Measurements from ENCODE around the gene EGLN1.
A peak's percentile ranks its signal among the peaks of the same experiment; 100 is the strongest.

EGLN1 gene

GRCh38 chr1:231364192-231364591, 57.9 kb downstream of the EGLN1 start:
- no peak for TF ChIP-seq CTCF (IDR thresholded peaks at IDR 0.05; ENCODE audit: insufficient read depth, low read length, poor library complexity, severe bottlenecking)
- H3K36me3 ChIP-seq (ENCODE audit: control insufficient read depth, insufficient read depth, low read length): no peaks in the 10 kb centered on the region; the same call in 1 of the 2 replicates
- DNase-seq (ENCODE audit: extremely low read depth, insufficient read length): no peak
- H3K4me3 ChIP-seq (replicated peaks; ENCODE audit: low read depth, low read length): no peak overlapping the region
- no peaks in the 10 kb centered on the region for H3K27me3 ChIP-seq (replicated peaks; ENCODE audit: control insufficient read depth, insufficient read depth, low read length)

GRCh38 chr1:231363624-231364023, 58.5 kb downstream of the EGLN1 start:
- Histone ChIP-seq H3K27me3 (replicated peaks; ENCODE audit: control insufficient read depth, insufficient read depth, low read length) (no peaks in the 10 kb centered on the region), H3K36me3 (ENCODE audit: control insufficient read depth, insufficient read depth, low read length) (no peaks in the 10 kb centered on the region; the same call in 1 of the 2 replicates), H3K4me3 (replicated peaks; ENCODE audit: low read depth, low read length) (no peak overlapping the region)
- TF ChIP-seq CTCF (IDR thresholded peaks at IDR 0.05; ENCODE audit: insufficient read depth, low read length, poor library complexity, severe bottlenecking): no peak
- DNase-seq (ENCODE audit: extremely low read depth, insufficient read length): no peak

GRCh38 chr1:231362325-231362724, 59.8 kb downstream of the EGLN1 start:
- TF ChIP-seq CTCF (IDR thresholded peaks at IDR 0.05; ENCODE audit: insufficient read depth, low read length, poor library complexity, severe bottlenecking): no peak
- H3K36me3 ChIP-seq (ENCODE audit: control insufficient read depth, insufficient read depth, low read length): no peaks in the 10 kb centered on the region; the same call in 1 of the 2 replicates

GRCh38 chr1:231359113-231359512, 63.0 kb downstream of the EGLN1 start:
- DNase-seq (ENCODE audit: extremely low read depth, insufficient read length): no peak

More at GRCh38 chr1:231362325-231362724, 59.8 kb downstream of the EGLN1 start:
- no peaks in the 10 kb centered on the region for H3K27me3 ChIP-seq (replicated peaks; ENCODE audit: control insufficient read depth, insufficient read depth, low read length)
- no peak for DNase-seq (ENCODE audit: extremely low read depth, insufficient read length)
- no peak overlapping the region for H3K4me3 ChIP-seq (replicated peaks; ENCODE audit: low read depth, low read length)

GRCh38 chr1:231357831-231358354, 64.2 kb downstream of the EGLN1 start:
- DNase-seq (ENCODE audit: extremely low read depth, insufficient read length): peak; percentile 24
- H3K27me3 ChIP-seq (replicated peaks; ENCODE audit: control insufficient read depth, insufficient read depth, low read length): no peaks in the 10 kb centered on the region
- peak; percentile 73 for TF ChIP-seq CTCF (IDR thresholded peaks at IDR 0.05; ENCODE audit: insufficient read depth, low read length, poor library complexity, severe bottlenecking)
- no peaks in the 10 kb centered on the region; the same call in 1 of the 2 replicates for H3K36me3 ChIP-seq (ENCODE audit: control insufficient read depth, insufficient read depth, low read length)
- H3K4me3 ChIP-seq (replicated peaks; ENCODE audit: low read depth, low read length): no peak overlapping the region

More at GRCh38 chr1:231359113-231359512, 63.0 kb downstream of the EGLN1 start:
- Histone ChIP-seq H3K36me3 (ENCODE audit: control insufficient read depth, insufficient read depth, low read length) (no peaks in the 10 kb centered on the region; the same call in 1 of the 2 replicates), H3K4me3 (replicated peaks; ENCODE audit: low read depth, low read length) (no peak overlapping the region), H3K27me3 (replicated peaks; ENCODE audit: control insufficient read depth, insufficient read depth, low read length) (no peaks in the 10 kb centered on the region)
- no peak for TF ChIP-seq CTCF (IDR thresholded peaks at IDR 0.05; ENCODE audit: insufficient read depth, low read length, poor library complexity, severe bottlenecking)
